GM12865 (cell line): ENCODE measurements around the gene ZC3H7A.

Experiments used
- DNase-seq: peaks from one replicate; pipeline ENCODE4 v3.0.0; 2010; ENCODE audit warnings: low read depth
- H3K4me3 ChIP-seq: 2 replicates; pipeline ENCODE4 v1.5.1; 2011; ENCODE audit warnings: mild to moderate bottlenecking, low read depth, low read length, control low read depth
- CTCF ChIP-seq: IDR thresholded peaks from 2 replicates; pipeline ENCODE4 v1.5.1; 2011; ENCODE audit warnings: low read length, control low read depth, low read depth, inconsistent platforms; ENCODE audit not compliant: insufficient read depth; ENCODE audit errors: missing control alignments

ZC3H7A gene

GRCh38 chr16:11743308-11744074 lies 53.6 kb downstream of the ZC3H7A start:
- peak; percentile 81 for DNase-seq
- no peak for TF ChIP-seq CTCF
- peak overlapping the region; percentile 78 for H3K4me3 ChIP-seq

GRCh38 chr16:11742536-11743307 lies 54.3 kb downstream of the ZC3H7A start, which contains the start of gene TXNDC11:
Gene TXNDC11, minus strand, starts transcription at chr16:11742857. Its CDS starts 127 bp downstream, at chr16:11742730.
- TF ChIP-seq CTCF: no peak
- DNase-seq: peak; percentile 100
- peak within 1 kb of the TSS; percentile 91 for H3K4me3 ChIP-seq

GRCh38 chr16:11742093-11742535 lies 54.9 kb downstream of the ZC3H7A start:
- H3K4me3 ChIP-seq: peak overlapping the region; percentile 91
- DNase-seq: no peak
- no peak for TF ChIP-seq CTCF

- no peak for DNase-seq
- peak overlapping the region; percentile 91 for H3K4me3 ChIP-seq
- no peak for TF ChIP-seq CTCF
These were observed 56.5 kb downstream of the ZC3H7A start for GRCh38 chr16:11740567-11740966.

- peak; percentile 79 for DNase-seq
- peak overlapping the region; percentile 91 for H3K4me3 ChIP-seq
These were observed 58.1 kb downstream of the ZC3H7A start for GRCh38 chr16:11738742-11739544.

More at GRCh38 chr16:11738742-11739544, 58.1 kb downstream of the ZC3H7A start:
- no peak for TF ChIP-seq CTCF
